MM.1S (cell line): ENCODE data around the gene SDCBP2.

Experiments used
- DNase-seq: peaks from one replicate; pipeline ENCODE4 v3.0.0-alpha.2; 2015
- H2AFZ ChIP-seq: fragments of 300-600 bp; sonication (generic); 2 replicates; pipeline ENCODE4 v1.6.0; 2016; ENCODE audit warnings: antibody characterized with exemption, low read length
- H3F3A ChIP-seq: fragments of 300-600 bp; sonication (generic); 2 replicates; pipeline ENCODE4 v1.6.1; 2016; ENCODE audit warnings: mild to moderate bottlenecking, antibody characterized with exemption, low read length, moderate library complexity, mixed read lengths; ENCODE audit not compliant: insufficient read depth
- H3K27ac ChIP-seq: fragments of 300-600 bp; sonication (generic); 2 replicates; pipeline ENCODE4 v1.5.1; 2016; ENCODE audit warnings: mild to moderate bottlenecking, low read length
- H3K27me3 ChIP-seq: fragments of 300-600 bp; sonication (generic); replicated peaks from 2 replicates; pipeline ENCODE4 v1.6.0; 2016; ENCODE audit warnings: low read length; ENCODE audit not compliant: insufficient read depth
- H3K36me3 ChIP-seq: fragments of 300-600 bp; sonication (generic); replicated peaks from 2 replicates; pipeline ENCODE4 v1.6.1; 2016; ENCODE audit warnings: mild to moderate bottlenecking, low read length, mixed read lengths; ENCODE audit not compliant: insufficient read depth
- H3K4me1 ChIP-seq: fragments of 300-600 bp; sonication (generic); 2 replicates; pipeline ENCODE4 v1.6.1; 2016; ENCODE audit warnings: low read length, mixed read lengths
- H3K4me2 ChIP-seq: fragments of 300-600 bp; sonication (generic); 2 replicates; pipeline ENCODE4 v1.6.0; 2016; ENCODE audit warnings: low read depth, low read length
- H3K4me3 ChIP-seq: fragments of 300-600 bp; sonication (generic); 2 replicates; pipeline ENCODE4 v1.5.1; 2016; ENCODE audit warnings: low read length, mixed read lengths
- H3K79me2 ChIP-seq: fragments of 300-600 bp; sonication (generic); 2 replicates; pipeline ENCODE4 v1.6.1; 2016; ENCODE audit warnings: mixed run types, low read length, mixed read lengths
- H3K9ac ChIP-seq: fragments of 300-600 bp; sonication (generic); 2 replicates; pipeline ENCODE4 v1.6.1; 2016; ENCODE audit warnings: low read length, mixed read lengths
- H3K9me2 ChIP-seq: fragments of 300-600 bp; sonication (generic); replicated peaks from 2 replicates; pipeline ENCODE4 v1.6.1; 2016; ENCODE audit warnings: mild to moderate bottlenecking, low read length, mixed read lengths; ENCODE audit not compliant: insufficient read depth
- H3K9me3 ChIP-seq: fragments of 300-600 bp; sonication (generic); replicated peaks from 2 replicates; pipeline ENCODE4 v1.6.1; 2016; ENCODE audit warnings: mild to moderate bottlenecking, low read length, mixed read lengths; ENCODE audit not compliant: insufficient read depth
- H4K20me1 ChIP-seq: fragments of 300-600 bp; sonication (generic); 2 replicates; pipeline ENCODE4 v1.6.1; 2016; ENCODE audit warnings: mild to moderate bottlenecking, low read length, moderate library complexity, mixed read lengths; ENCODE audit not compliant: insufficient read depth
- EZH2 ChIP-seq: fragments of 300-600 bp; sonication (generic); optimal IDR thresholded peaks from 2 replicates; pipeline ENCODE3; 2017; ENCODE audit warnings: low read depth, mild to moderate bottlenecking, antibody characterized with exemption, low read length, mixed read lengths
- EZH2phosphoT487 ChIP-seq: fragments of 300-600 bp; sonication (generic); IDR thresholded peaks from 2 replicates; pipeline ENCODE4 v1.6.1; 2018; ENCODE audit warnings: antibody characterized with exemption, low read length
- TF ChIP-seq, protein P1 (sequence below): fragments of 300-600 bp; sonication (generic); IDR thresholded peaks from 2 replicates; pipeline ENCODE4 v1.5.1; 2016; ENCODE audit warnings: antibody characterized with exemption, low read length, mixed read lengths

The SDCBP2 gene

GRCh38 chr20:1277529-1278322 is 51.2 kb downstream of the SDCBP2 start:
- DNase-seq, result no peak
- Histone ChIP-seq H3K79me2 (no peaks in the 10 kb centered on the region), H3K9me2 (no peaks in the 10 kb centered on the region), H3K27me3 (no peaks in the 10 kb centered on the region), H3K9me3 (no peaks in the 10 kb centered on the region), H2AFZ (no peak overlapping the region), H3K27ac (no peak overlapping the region), H3K4me2 (no peak overlapping the region), H3F3A (no peaks in the 10 kb centered on the region), H3K4me1 (no peaks in the 10 kb centered on the region), H3K9ac (no peak overlapping the region), H4K20me1 (no peaks in the 10 kb centered on the region), H3K36me3 (no peaks in the 10 kb centered on the region), H3K4me3 (no peak overlapping the region)
- no peak for TF ChIP-seq EZH2
- TF ChIP-seq, protein P1, sequence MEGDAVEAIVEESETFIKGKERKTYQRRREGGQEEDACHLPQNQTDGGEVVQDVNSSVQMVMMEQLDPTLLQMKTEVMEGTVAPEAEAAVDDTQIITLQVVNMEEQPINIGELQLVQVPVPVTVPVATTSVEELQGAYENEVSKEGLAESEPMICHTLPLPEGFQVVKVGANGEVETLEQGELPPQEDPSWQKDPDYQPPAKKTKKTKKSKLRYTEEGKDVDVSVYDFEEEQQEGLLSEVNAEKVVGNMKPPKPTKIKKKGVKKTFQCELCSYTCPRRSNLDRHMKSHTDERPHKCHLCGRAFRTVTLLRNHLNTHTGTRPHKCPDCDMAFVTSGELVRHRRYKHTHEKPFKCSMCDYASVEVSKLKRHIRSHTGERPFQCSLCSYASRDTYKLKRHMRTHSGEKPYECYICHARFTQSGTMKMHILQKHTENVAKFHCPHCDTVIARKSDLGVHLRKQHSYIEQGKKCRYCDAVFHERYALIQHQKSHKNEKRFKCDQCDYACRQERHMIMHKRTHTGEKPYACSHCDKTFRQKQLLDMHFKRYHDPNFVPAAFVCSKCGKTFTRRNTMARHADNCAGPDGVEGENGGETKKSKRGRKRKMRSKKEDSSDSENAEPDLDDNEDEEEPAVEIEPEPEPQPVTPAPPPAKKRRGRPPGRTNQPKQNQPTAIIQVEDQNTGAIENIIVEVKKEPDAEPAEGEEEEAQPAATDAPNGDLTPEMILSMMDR, result no peak
- TF ChIP-seq EZH2phosphoT487, result no peak

GRCh38 chr20:1275919-1276318 is 53.0 kb downstream of the SDCBP2 start:
- H3F3A ChIP-seq, result no peaks in the 10 kb centered on the region
- TF ChIP-seq, protein P1, result no peak
- TF ChIP-seq EZH2 (no peak), EZH2phosphoT487 (no peak)
- no peaks in the 10 kb centered on the region for H3K4me1 ChIP-seq
- H3K36me3 ChIP-seq, result no peaks in the 10 kb centered on the region
- no peak overlapping the region for H3K4me3 ChIP-seq
- H3K79me2 ChIP-seq, result no peaks in the 10 kb centered on the region
- H3K9ac ChIP-seq, result no peak overlapping the region
- H4K20me1 ChIP-seq, result no peaks in the 10 kb centered on the region
- H3K4me2 ChIP-seq, result no peak overlapping the region
- H3K9me3 ChIP-seq, result no peaks in the 10 kb centered on the region
- no peak overlapping the region for H2AFZ ChIP-seq
- no peaks in the 10 kb centered on the region for H3K27me3 ChIP-seq
- no peak for DNase-seq
- H3K27ac ChIP-seq, result no peak overlapping the region
- no peaks in the 10 kb centered on the region for H3K9me2 ChIP-seq

DNA sequence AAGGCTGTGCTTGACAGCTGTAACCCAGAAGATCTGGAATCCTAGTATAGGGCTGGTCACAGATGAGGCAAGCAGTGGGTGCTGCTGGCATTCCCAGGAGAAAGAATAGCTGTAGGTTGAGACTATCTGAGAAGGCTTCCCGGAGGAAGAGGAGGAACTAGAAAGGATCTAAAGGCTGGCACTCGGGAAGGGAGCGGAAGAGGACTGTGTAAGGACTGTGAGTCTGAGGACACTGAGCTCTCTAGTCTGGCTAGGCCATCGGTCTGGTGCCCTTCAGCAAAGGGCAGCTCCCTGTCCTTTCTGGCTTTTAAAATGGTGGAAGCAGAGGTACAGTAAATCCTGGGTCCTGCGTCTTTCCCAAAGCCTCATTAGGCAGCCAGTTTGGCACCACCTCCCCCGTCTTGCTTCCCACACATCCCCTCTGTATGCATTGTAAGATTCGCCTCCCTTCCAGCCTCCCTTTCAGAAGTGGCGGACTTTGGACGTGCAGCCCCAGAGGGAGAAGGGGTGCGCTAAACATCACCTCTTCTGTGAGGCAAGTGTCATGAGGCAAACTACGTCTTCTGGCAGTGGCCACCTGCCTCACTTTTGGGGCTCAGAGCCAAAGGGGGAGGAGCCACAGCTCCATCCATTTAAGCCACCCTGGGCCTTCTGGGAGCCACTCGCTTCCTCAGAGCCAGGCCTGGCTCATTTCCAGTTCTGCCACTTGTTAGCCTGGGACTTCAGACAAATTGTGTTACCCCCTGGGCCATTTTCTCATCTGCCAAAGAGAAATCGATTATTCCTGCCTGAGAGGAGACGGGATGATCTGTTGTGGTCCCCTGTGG is 54.2 kb downstream of the SDCBP2 start:
- Histone ChIP-seq H2AFZ (no peak overlapping the region), H3K27ac (no peak overlapping the region), H4K20me1 (no peaks in the 10 kb centered on the region), H3K9ac (no peak overlapping the region), H3K9me2 (no peaks in the 10 kb centered on the region), H3K27me3 (no peaks in the 10 kb centered on the region), H3K4me1 (no peaks in the 10 kb centered on the region), H3K4me3 (no peak overlapping the region), H3K9me3 (no peaks in the 10 kb centered on the region), H3K79me2 (no peaks in the 10 kb centered on the region), H3K4me2 (no peak overlapping the region), H3K36me3 (no peaks in the 10 kb centered on the region), H3F3A (no peaks in the 10 kb centered on the region)
- no peak for TF ChIP-seq EZH2phosphoT487
- no peak for DNase-seq
